Activated naive CD4-positive, alpha-beta T cell treated with Interleukin-2 at 50 U/mL for 16 hours (primary cell): Measurements from ENCODE around the gene ZNF358.
"Not testable (repeated sequence)": the region's sequence is repeated elsewhere in the genome, so short reads cannot be mapped to it uniquely, and the experiment has no call there.

Source experiments
- DNase-seq: peaks from one replicate; pipeline ENCODE4 v3.0.0-alpha.2; 2020

Gene ZNF358

DNA sequence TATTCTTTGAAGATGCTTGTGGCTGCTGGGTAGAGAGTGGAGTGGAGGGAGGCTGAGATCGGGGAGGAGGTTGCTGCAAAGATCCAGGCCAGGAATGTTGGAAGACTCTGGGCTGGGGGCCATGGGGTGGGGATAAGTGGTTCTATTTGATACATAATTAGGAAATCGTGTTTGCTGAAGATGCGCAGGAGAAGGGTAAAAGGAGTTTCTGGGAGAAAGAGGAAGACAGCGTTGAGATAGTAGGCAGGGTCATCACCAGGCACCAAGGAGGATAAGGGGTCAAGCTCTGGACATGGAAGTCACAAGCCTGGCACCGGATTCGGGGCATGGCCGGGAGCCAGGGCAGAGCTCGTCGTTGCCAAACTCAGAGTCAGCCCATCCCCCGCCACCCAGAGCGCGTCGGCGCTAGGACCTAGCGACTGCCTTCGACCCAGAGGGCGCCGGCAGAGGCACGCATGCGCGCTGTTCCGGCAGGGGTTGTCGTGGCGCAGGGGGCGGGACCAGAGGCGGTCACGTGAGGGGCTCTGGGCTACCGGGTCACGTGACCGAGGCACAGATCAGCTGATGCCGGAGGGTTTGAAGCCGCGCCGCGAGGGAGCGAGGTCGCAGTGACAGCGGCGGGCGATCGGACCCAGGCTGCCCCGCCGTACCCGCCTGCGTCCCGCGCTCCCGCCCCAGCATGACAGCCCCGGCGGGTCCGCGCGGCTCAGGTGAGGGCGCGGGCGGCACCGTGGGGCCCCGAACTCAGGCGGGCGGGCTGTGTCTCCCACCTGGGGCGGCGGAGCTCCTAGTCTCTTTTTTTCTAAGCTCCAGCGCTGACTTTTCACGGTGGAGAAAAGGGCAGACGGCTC is 6.4 kb downstream of the ZNF358 start, which contains the start of gene MCOLN1:
MCOLN1 (plus strand) TSS at position 553 of the 851 bp plus-strand sequence; CDS start at position 680, 127 bp downstream.
- peak; percentile 100 for DNase-seq

DNA sequence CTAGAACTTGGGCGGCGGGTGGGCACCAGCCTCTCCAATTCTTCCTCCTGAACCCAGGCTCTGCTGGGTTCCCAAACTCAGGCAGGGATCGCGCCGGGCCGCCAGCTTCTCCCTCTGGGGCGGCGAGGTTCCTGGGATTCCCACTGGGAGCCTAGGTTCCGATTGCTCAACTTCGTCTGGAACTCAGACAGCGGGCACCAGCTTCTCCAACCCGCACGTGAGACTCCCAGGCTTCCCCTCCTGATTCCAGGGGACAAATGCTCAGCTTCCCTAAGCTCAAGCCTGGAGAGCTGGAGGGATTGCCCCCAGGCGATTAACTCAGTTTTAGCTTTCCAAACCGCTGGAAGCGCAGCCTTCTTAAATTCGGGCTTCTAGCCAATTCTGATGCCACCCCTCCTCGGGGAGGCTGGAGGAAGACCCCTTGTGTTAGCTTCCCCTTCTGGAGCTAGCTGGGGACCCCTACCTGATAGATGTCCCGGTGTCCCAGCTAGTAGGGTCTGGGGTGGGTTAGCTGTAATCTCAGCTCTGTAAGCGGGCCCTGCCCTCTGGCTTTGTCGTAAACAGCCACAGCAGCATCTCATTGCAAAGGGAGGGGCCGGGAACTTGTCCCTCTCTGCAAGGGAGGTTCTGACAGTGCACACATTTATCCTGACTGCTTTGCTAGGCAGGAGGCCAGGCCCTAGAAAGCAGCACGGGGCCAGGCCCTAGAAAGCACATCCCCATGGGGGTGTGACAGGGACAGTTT is 7.2 kb downstream of the ZNF358 start:
- no peak for DNase-seq

DNA sequence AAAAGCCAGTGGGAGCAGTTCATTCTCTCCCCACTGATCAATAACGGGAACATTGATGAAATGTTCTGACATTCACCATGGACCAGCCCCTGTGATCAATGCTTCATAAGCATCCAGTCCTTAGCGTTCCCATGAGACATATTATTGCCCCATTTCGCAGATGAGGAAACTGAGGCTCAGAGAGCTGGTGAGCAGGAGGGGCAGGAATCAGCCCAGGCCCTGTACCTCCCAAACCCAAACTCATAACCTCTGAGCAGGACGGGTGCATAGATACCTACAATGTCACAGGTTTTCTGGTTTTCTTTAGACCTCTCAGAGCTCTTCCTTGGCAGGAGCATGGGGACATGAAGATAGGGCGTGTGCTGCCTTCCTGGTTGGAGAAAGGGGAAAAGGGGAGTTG is 8.6 kb downstream of the ZNF358 start:
- no peak for DNase-seq

DNA sequence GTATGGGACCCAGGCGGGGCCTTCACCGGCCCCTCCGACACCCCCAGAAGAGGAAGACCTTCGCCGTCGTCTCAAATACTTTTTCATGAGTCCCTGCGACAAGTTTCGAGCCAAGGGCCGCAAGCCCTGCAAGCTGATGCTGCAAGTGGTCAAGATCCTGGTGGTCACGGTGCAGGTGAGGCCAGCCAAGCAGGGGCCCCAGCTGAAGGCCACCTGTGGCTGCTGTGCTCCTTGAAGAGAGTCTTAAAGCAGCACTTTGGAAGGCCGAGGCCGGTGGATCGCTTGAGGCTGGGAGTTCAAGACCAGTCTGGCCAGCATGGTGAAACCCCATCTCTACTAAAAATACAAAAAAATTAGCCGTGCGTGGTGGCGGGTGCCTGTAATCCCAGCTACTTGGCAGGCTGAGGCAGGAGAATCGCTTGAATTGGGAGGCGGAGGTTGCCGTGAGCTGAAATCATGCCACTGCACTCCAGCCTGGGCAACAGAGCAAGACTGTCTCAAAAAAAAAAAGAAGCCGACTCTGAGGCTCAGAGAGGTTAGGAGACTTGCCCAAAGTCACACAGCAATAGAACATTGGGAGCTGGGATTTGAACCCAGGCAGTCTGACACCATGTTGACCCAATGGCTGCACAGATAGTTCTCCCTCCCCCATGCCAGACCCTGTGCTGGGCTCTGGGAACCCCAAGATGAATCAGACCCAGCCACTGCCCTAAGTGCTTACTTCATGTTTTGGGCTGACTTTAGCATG is 9.3 kb downstream of the ZNF358 start:
- no peak for DNase-seq

DNA sequence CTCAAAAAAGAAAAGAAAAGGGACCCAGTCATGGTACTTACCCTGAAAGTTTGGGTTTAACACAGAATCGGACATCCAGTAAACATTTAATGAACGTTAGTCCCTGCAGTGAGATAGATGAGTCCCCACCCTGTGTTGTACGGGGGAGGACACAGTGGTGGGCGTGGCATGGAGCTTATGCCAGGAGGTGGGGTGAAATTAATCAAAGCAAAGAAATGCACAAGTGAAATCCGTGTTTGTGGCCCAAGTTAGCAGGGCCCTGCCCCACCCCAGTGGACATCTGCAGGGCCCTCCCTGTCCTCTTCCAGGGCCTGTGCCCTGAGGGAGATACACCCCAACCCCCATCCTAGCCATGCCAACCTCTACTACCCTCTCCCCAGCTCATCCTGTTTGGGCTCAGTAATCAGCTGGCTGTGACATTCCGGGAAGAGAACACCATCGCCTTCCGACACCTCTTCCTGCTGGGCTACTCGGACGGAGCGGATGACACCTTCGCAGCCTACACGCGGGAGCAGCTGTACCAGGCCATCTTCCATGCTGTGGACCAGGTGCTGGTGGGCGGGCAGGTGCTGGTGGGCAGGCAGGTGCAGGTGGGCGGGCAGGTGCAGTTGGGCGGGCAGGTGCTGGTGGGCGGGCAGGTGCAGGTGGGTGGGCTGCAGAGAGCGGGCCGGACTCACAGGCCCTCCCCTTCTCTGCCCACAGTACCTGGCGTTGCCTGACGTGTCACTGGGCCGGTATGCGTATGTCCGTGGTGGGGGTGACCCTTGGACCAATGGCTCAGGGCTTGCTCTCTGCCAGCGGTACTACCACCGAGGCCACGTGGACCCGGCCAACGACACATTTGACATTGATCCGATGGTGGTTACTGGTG is 10.4 kb downstream of the ZNF358 start:
- no peak for DNase-seq

DNA sequence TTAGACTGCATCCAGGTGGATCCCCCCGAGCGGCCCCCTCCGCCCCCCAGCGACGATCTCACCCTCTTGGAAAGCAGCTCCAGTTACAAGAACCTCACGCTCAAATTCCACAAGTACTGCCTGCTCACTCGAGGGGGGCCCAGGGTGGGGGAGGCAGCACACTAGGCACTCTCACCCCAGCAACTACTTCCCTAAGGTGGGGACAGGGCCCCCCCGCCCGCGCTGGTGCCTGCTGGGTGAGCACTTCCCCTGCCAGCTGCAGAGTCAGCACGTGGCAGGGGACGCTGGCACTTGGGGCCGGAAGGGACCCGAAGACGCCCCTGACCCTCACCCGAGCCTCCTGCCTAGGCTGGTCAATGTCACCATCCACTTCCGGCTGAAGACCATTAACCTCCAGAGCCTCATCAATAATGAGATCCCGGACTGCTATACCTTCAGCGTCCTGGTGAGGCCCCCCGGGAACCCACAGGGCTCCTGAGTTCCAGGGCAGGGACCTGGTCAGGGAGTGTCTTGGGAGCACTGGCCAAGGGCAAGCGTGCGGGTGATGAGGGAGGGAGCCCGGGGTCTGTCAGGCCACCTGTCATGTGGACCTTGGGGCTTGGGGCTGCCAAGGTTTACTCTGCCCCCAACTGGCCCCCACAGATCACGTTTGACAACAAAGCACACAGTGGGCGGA is 11.8 kb downstream of the ZNF358 start:
- no peak for DNase-seq

DNA sequence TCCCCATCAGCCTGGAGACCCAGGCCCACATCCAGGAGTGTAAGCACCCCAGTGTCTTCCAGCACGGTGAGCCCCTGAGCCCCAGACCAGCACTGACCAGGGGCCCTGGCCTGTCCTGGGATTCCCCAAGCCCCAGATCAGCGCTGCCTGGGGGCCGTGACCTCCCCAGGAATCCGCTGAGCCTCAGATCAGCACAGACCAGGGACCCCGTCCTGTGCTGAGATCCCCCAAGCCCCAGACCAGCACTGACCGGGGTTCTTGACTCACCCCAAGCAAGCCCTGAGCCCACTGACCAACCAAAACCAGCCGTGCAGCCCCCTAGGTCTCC is 12.3 kb downstream of the ZNF358 start:
- no peak for DNase-seq

DNA sequence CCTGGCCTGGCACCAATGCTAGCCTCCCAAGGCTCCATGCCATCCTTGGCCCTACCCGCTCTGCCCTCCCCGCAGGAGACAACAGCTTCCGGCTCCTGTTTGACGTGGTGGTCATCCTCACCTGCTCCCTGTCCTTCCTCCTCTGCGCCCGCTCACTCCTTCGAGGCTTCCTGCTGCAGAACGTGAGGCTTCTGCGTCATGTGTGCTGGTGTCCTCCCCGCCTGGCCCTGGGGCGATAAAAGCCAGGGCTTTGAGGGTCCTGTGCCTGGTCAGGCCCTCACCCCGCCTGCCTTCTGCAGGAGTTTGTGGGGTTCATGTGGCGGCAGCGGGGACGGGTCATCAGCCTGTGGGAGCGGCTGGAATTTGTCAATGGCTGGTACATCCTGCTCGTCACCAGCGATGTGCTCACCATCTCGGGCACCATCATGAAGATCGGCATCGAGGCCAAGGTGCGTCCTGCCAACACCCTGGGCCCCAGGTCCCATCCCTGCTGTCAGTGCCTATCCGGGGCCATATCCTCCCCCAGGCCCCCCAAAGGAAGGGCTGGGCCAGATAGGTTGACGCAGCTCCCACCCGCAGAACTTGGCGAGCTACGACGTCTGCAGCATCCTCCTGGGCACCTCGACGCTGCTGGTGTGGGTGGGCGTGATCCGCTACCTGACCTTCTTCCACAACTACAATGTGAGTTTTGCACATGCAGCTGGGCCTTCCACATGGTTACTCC is 12.8 kb downstream of the ZNF358 start:
- DNase-seq: no peak

DNA sequence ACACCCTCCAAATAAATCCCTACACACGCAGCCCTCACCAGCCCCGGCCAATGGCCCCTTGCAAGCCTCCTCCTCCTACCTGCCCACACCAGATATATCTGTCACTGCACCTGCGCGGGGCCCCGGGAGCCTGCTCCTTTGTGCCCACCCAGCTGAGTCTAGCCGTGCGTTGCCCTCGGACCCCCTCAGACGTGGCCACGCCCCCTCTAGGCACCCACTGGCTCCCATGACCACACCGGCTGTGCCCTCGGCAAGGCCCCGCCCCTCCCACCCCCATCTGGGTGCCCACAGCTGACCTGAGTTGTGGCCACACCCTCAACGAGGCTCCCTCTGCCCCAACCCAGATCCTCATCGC is 13.3 kb downstream of the ZNF358 start:
- DNase-seq: no peak

DNA sequence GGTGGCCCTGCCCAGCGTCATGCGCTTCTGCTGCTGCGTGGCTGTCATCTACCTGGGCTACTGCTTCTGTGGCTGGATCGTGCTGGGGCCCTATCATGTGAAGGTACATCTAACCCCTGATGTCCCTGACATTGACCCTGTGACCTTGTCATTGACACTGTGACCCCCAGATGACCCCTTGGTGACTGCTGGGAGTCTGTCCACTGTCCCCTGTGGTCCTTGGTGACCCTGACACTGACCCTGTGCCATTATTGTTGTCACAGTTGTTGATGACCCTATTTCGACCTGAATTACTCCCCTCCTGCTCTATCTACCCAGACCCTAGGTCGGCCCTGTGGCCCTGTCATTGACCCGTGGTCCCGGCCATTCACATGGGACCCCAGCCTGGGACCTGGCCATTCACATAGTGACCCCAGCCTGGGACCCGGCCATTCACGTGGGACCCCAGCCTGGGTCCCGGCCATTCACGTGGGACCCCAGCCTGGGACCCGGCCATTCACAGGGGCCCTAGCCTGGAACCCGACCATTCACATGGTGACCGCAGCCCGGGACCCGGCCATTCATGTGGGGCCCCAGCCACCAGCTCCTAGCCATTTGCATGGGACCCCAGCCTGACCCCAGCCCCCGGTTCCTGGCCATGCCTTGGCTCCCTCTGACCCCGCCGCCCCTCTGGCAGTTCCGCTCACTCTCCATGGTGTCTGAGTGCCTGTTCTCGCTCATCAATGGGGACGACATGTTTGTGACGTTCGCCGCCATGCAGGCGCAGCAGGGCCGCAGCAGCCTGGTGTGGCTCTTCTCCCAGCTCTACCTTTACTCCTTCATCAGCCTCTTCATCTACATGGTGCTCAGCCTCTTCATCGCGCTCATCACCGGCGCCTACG is 13.9 kb downstream of the ZNF358 start:
- no peak for DNase-seq

DNA sequence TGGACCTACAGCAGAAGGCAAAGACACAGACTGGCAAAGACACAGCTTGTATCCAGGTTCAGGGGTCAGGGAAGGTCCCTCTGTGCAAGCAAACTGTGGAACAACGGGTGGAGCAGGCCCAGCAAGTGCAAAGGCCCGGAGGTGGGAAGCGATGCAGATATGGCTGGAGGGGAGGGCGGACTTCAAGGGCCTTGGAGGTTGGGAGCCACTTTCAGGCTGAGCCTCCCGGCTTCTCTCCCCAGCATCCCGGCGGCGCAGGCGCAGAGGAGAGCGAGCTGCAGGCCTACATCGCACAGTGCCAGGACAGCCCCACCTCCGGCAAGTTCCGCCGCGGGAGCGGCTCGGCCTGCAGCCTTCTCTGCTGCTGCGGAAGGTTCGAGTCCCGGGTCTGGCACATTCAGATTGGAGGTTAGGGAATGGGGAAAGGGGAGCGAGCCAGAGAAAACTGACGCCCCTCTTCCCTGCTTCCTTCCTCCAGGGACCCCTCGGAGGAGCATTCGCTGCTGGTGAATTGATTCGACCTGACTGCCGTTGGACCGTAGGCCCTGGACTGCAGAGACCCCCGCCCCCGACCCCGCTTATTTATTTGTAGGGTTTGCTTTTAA is 17.5 kb downstream of the ZNF358 start:
- DNase-seq: no peak

DNA sequence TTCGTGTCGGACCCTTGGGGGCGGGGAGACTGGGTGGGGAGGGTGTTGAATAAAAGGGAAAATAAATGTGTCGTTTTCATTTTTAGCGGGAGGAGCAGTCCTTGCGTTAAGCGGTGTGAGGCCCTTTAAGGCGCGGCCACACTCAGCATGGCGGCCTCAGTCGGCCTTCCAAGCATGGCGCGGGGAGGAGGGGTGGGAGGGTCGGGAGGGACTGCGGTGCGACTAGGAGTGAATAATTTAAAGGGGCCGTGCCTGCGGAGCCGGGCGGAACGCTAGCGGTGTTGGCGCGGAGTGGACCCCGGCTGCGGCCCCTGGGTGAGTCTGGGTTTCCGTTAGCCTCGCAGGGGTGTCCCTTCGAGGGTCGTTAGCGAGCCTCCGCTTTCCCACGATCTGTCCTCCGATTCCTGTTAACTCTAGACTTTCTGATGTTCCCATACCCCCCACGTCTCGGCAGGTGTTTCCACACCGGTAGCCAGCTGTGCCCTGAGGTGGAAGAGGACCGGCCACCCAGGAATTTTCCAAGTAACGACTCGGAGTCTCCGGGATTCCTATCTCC is 18.1 kb downstream of the ZNF358 start:
- peak; percentile 88 for DNase-seq

DNA sequence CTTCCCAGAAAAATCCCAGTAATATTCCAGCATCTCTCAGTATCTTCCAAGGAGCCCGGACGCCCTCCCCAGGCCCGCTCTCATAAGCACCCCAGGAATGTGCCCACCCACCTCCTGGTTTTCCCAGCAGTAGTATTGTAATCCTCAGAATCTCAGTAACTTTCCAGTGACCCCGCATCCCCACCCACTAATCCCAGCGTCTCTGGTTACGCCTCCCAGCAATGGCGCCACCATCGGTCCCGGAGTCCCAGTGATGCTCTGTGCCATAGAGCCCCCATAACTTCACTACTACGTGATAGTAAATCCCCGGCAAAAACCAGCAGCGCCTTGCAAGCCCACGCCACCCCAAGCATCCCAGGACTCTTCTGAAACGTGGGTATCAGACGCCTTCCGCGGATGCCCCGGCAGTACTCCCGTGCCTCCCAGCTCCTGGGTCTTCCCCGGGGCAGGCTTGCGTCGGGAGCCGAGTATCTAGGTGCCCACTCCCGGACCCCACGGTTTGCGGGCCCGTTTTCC is 18.7 kb downstream of the ZNF358 start:
- peak; percentile 53 for DNase-seq

DNA sequence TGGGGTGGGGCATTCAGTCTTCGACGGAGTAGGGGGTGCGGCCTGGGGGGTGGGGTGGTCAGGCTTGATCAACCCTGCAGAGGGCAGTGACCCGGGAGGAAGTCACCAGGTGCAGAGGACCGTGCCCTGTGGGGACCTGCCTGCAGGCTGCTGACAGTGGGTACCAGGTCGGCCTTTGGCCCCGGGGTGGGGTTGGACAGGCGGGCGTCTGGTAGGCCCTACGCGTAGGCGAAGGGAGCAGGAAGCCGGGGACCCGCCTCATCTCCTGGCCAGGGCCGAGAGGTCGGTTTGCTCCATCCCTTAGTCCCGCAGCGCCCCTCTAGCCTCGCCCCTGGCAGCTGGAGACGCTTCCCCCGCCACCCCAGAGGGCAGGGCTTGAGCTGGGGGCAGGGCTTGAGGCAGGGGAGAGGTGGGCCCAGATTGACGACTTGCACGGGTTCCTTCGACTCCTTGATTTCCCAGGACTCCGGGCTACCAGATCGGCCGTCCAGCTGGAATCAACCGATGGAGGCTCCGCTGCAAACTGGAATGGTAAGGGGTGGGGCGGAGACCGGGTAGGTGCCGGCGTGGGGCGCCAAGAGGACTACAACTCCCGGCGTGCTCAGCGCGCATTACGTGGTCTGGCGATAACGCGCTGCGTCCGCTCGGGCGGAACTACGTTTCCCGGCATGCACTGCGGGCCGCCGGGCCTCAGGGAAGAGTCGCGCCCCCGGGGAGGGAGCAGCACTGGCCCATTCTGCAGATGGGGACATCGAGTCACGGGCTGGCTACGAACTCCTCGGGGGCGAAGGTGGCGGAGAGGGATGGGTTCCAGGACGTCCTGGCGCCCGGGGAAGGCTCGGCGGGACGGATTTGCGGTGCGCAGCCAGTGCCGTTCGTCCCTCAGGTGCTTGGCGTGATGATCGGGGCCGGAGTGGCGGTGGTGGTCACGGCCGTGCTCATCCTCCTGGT is 19.4 kb downstream of the ZNF358 start, which contains the start of gene PNPLA6:
PNPLA6 (plus strand) TSS at position 671 of the 951 bp plus-strand sequence; CDS start at position 743, 72 bp downstream.
- DNase-seq: peak; percentile 95

DNA sequence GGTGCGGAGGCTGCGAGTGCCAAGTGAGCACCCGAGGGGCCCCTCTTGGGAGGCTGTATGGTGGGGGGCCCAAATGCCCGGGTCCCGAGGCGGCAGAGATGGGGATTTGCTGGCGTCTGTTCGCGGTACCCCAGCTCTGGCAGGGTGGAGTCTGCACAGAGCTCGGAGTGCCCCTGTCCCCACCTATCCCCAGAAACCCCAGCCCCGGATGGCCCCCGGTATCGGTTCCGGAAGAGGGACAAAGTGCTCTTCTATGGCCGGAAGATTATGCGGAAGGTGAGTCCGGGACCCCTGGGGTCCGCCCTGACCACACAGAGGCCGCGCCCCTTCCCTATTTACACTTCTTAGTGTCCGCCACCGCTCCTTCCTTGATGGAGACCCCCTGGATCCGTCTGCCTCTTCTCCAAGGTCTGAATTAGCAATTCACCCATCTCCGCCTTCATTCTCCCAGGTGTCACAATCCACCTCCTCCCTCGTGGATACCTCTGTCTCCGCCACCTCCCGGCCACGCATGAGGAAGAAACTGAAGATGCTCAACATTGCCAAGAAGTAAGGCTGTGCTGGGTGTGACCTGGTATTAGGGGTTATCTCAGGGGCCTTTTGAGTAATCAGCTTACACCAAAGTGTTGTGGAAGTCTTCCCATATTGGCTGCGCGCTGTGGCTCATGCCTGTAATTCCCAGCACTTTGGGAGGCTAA is 20.2 kb downstream of the ZNF358 start:
- no peak for DNase-seq

DNA sequence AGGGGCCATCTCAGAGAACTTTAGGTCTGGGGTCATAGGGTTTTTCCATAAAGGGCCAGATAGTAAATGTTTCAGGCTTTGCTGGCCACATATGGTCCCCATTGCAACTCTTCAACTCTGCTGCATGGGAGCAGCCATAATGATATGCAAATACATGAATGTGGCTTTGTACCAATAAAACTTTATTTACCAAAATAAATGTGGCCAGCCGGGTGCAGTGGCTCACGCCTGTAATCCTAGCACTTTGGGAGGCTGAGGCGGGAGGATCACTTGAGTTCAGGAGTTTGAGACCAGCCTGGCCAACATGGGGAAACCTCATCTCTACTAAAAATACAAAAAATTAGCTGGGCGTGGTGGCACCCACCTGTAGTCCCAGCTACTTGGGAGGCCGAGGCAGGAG is 23.1 kb downstream of the ZNF358 start:
- not testable (repeated sequence) for DNase-seq

DNA sequence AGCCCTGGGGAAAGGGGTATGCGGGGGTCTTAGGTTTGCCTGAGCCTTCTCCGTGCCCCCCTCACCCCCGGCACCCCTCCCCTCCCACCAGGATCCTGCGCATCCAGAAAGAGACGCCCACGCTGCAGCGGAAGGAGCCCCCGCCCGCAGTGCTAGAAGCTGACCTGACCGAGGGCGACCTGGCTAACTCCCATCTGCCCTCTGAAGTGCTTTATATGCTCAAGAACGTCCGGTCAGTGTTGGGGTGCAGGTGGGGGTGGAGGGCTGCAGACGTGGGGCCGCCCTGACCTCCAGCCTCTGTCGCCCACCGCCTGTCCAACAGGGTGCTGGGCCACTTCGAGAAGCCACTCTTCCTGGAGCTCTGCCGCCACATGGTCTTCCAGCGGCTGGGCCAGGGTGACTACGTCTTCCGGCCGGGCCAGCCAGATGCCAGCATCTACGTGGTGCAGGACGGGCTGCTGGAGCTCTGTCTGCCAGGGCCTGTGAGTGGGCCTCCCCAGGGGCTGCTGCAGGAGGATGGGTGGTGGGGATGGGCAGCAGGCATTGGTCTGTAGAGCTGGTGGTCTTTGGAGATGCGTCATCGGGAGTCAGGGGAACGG is 24.0 kb downstream of the ZNF358 start:
- DNase-seq: no peak
